GM10266 (cell line): ENCODE results near the gene RASD2.

Experiments
- DNase-seq: peaks from one replicate; pipeline ENCODE4 v3.0.0; 2012; ENCODE audit errors: extremely low spot score
- TF ChIP-seq, protein P1 (sequence below): IDR thresholded peaks from 2 replicates; pipeline ENCODE4 v1.5.1; 2012; ENCODE audit warnings: mild to moderate bottlenecking, low read depth; ENCODE audit not compliant: control insufficient read depth, insufficient read depth; ENCODE audit errors: missing control alignments

RASD2 gene

DNA sequence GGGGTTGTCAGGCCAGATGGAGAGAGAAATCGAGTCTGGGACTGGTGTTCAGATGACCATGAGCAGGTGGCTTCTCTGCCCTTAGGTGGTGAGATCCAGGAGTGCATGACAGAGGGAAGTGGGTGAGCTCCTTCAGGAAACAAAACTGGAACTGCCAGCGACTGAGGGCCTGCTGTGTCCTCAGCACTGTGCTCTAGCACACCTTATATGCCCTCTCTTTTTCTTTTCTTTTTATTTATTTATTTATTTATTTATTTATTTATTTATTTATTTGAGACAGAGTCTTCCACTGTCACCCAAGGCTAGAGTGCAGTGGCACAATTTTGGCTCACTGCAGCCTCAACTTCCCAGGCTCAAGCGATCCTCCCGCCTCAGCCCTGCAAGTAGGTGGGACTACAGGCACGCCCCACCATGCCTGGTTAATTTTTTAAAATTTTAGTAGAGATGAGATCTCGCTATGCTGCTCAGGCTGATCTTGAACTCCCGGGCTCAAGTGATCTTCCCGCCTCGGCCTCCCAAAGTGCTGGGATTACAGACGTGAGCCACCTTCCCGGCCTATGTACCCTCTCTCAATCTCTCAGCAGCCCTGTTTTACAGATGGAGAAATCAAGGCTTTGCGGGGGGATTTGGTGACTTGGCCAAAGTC, 14.8 kb upstream of the RASD2 start:
- DNase-seq = no peak
- TF ChIP-seq, protein P1, sequence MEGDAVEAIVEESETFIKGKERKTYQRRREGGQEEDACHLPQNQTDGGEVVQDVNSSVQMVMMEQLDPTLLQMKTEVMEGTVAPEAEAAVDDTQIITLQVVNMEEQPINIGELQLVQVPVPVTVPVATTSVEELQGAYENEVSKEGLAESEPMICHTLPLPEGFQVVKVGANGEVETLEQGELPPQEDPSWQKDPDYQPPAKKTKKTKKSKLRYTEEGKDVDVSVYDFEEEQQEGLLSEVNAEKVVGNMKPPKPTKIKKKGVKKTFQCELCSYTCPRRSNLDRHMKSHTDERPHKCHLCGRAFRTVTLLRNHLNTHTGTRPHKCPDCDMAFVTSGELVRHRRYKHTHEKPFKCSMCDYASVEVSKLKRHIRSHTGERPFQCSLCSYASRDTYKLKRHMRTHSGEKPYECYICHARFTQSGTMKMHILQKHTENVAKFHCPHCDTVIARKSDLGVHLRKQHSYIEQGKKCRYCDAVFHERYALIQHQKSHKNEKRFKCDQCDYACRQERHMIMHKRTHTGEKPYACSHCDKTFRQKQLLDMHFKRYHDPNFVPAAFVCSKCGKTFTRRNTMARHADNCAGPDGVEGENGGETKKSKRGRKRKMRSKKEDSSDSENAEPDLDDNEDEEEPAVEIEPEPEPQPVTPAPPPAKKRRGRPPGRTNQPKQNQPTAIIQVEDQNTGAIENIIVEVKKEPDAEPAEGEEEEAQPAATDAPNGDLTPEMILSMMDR = no peak

DNA sequence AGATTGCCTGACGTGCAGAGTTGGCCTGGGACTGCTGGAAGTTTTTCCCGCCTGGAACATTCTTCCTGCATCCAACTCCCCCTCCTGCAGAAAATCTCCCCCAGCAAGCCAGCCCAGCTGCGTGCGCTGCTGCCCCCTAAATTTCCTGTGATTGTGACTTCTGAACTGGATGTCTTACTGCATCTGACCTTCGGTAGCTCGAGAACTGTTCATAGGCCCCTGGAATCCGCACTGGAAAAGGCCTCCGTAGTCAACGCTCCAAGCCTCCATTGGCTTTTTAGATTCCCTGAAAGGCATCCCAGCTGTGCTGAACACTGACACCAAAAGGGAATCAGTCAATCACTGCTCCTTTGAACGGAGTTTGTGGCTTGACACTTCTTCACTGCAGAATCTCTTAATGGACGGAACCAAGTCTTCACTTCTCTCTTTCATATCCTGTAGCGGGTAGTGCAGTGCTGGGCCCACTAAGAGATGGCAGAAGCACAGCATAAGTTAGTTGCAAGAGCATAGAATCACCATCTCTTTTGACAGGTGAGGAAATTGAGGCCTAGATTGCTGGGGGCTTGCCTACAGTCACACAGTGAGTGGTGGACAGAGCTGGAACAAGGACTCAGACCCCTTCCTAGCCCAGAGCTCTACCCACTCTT, 14.2 kb upstream of the RASD2 start:
- TF ChIP-seq, protein P1 = no peak
- DNase-seq = no peak

DNA sequence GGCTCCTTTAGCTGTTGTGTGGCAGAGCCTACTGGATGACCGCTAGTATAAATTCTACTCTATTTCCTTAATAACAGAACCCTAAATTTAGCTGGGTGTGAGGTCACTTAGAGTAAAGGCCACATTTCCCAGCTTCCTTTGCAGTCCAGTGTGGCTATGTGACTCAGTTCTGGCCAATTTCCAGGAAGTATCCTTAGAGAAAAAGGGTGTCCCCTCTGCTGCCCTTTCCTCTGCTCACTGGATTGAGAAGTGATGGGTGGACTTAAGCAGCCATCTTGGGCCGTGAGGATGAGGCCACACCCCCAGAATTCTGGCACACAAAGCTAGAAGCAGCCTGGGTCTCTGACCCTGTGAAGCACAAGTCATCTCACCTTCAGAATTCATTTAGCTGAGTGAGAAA, 11.7 kb upstream of the RASD2 start:
- no peak for DNase-seq
- TF ChIP-seq, protein P1 = no peak

DNA sequence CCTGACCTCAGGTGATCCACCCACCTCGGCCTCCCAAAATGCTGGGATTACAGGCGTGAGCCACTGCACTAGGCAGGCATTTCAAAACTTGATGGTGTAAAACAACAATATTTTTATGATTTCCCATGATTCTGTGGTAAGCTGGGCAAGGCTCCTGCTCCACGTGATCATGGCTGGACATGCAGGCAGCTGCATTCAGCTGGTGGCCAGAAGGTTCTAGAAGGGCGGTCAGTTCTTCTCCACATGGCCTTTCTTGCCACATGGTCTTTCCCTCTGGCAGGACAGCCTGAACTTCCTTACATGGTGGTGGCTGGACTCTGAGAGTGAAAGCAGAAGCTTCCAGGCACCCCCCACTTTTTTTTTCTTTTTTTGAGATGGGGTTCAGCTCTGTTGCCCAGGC, 9.9 kb upstream of the RASD2 start:
- TF ChIP-seq, protein P1 = no peak
- DNase-seq = no peak

DNA sequence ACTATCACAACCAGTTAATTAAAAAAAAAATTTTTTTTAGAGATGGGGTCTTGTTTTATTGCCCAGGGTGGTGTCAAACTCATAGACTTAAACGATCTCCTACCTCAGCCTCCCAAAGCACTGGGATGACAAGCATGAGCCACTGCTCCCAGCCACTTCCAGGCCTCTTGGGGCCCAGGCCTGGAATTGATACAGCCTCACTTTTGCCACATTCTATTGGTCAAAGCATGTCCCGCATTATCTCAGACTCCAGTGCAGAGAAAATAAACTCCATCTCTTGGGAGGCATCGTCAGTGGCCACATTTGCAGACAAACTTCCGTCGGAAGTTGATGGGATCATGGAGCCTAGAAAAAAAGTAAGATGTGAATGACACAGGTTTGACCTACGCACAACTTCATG, 9.4 kb upstream of the RASD2 start:
- TF ChIP-seq, protein P1 = no peak
- DNase-seq = no peak

DNA sequence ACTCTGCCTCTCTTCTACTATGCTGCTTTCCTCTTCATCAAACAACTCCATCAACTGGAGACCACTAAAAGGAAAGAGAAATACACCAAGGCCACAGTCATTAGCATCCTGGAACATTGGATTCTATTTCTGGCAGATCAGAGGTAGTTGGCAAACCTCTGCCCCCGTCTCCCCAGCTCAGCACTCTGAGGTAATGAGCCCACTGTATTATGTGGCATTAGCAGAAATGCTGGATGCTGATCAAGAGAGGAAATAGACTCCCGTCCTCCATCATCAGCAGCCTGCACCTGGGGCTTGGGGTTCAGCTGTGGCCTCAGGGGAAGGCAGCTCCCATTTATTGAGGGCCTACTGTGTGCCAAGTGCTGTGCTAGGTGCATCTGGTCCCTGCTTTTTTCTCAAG, 9.0 kb upstream of the RASD2 start:
- no peak for DNase-seq
- TF ChIP-seq, protein P1 = no peak

DNA sequence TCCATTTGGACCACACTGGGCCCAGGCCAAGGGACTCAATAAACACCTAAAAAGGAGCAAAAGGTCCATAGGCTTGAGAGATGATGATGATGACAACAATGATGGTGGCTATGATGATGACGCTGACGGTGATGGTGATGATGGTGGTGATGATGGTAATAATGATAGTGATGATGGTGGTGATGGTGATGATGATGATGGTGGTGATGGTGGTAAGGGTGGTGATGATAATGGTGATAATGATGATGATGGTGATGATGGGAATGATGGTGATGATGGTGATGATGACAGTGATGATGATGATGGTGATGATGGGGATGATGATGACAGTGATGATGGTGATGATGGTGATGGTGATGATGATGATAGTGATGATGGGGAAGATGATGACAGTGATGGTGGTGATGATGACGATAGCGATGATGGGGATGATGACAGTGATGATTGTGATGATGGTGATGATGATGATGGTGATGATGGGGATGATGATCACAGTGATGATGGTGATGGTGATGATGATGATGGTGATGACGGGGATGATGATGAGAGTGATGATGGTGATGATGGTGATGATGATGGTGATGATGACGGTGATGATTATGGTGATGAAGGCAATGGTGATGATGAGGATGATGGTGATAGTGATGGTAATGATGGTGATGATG, 7.1 kb upstream of the RASD2 start:
- TF ChIP-seq, protein P1 = no peak
- no peak for DNase-seq
